ENCODE results near the gene ARHGAP6.

Gene ARHGAP6

DNA sequence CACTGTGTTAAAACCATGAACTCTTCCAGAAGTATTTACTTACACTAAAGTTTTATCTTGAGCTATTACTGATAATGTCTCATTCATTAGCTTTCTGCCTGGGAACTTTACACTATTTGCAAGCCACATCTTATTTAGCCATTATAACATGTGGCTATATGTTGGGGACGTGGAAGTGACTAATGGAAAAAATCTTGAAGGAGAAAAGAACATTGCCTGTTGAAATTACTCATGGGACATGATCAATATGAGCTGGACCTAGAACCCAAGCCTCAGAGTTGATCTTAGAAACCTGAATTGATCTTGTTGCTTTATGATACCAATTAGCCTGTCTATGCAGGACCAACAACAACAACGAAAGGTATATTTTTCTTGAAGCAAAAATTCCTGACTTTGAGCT lies 22.5 kb upstream of the ARHGAP6 start:
- H3K9me3 ChIP-seq (ENCODE audit: control extremely low read depth in 1 of 5, control insufficient read depth in 4 of 5, insufficient read depth in 2 of 5, low read depth in 1 of 5, low read length in 4 of 5) = no peaks in the 10 kb centered on the region
- no peaks in the 10 kb centered on the region for H3K4me1 ChIP-seq (ENCODE audit: control extremely low read depth in 1 of 4, control insufficient read depth in 4 of 4, insufficient read depth in 4 of 4, low read length in 3 of 4)
- H3K27me3 ChIP-seq (replicated peaks in 2 of 5; ENCODE audit: control insufficient read depth in 4 of 5, insufficient read depth in 5 of 5, low read length in 4 of 5) = peaks cover 0 to 2% (median 0%) of the 10 kb centered on the region in 5 experiments
- WGBS (ENCODE audit: insufficient coverage) = no CpG with 5 or more reads among the region's 2 CpGs
- no peak overlapping the region for H3K27ac ChIP-seq (ENCODE audit: insufficient read depth in 1 of 2, low read depth in 1 of 2, low read length in 2 of 2, poor library complexity in 1 of 2, severe bottlenecking in 2 of 2)
- ChIA-PET POLR2A (no interaction called here), CTCF (no interaction called here)
- no peaks in the 10 kb centered on the region for H3K36me3 ChIP-seq (ENCODE audit: control insufficient read depth in 4 of 4, insufficient read depth in 4 of 4, low read length in 3 of 4)
- no peak overlapping the region for H3K4me3 ChIP-seq (ENCODE audit: control insufficient read depth in 1 of 7, extremely low read depth in 1 of 7, insufficient read depth in 4 of 7, low read depth in 2 of 7, low read length in 6 of 7)
- no peak for DNase-seq

GRCh38 chrX:11687157-11687556 lies 21.4 kb upstream of the ARHGAP6 start:
- Histone ChIP-seq H3K27ac (ENCODE audit: insufficient read depth in 1 of 2, low read depth in 1 of 2, low read length in 2 of 2, poor library complexity in 1 of 2, severe bottlenecking in 2 of 2) (no peak overlapping the region), H3K4me3 (ENCODE audit: control insufficient read depth in 1 of 7, extremely low read depth in 1 of 7, insufficient read depth in 4 of 7, low read depth in 2 of 7, low read length in 6 of 7) (no peak overlapping the region), H3K36me3 (ENCODE audit: control insufficient read depth in 4 of 4, insufficient read depth in 4 of 4, low read length in 3 of 4) (no peaks in the 10 kb centered on the region), H3K27me3 (replicated peaks in 2 of 5; ENCODE audit: control insufficient read depth in 4 of 5, insufficient read depth in 5 of 5, low read length in 4 of 5) (peaks cover 0 to 2% (median 0%) of the 10 kb centered on the region in 5 experiments), H3K4me1 (ENCODE audit: control extremely low read depth in 1 of 4, control insufficient read depth in 4 of 4, insufficient read depth in 4 of 4, low read length in 3 of 4) (no peaks in the 10 kb centered on the region), H3K9me3 (ENCODE audit: control extremely low read depth in 1 of 5, control insufficient read depth in 4 of 5, insufficient read depth in 2 of 5, low read depth in 1 of 5, low read length in 4 of 5) (no peaks in the 10 kb centered on the region)
- ChIA-PET CTCF (no interaction called here), POLR2A (no interaction called here)
- 76% methylated on average over 2 of the region's 2 CpGs for WGBS (ENCODE audit: insufficient coverage)
- DNase-seq = no peak

- H3K4me3 ChIP-seq (ENCODE audit: control insufficient read depth in 1 of 7, extremely low read depth in 1 of 7, insufficient read depth in 4 of 7, low read depth in 2 of 7, low read length in 6 of 7) = no peak overlapping the region
- H3K9me3 ChIP-seq (ENCODE audit: control extremely low read depth in 1 of 5, control insufficient read depth in 4 of 5, insufficient read depth in 2 of 5, low read depth in 1 of 5, low read length in 4 of 5) = no peaks in the 10 kb centered on the region
- CTCF ChIA-PET = no interaction called here
- no peak overlapping the region for H3K27ac ChIP-seq (ENCODE audit: insufficient read depth in 1 of 2, low read depth in 1 of 2, low read length in 2 of 2, poor library complexity in 1 of 2, severe bottlenecking in 2 of 2)
- H3K4me1 ChIP-seq (ENCODE audit: control extremely low read depth in 1 of 4, control insufficient read depth in 4 of 4, insufficient read depth in 4 of 4, low read length in 3 of 4) = no peaks in the 10 kb centered on the region
- H3K27me3 ChIP-seq (replicated peaks in 2 of 5; ENCODE audit: control insufficient read depth in 4 of 5, insufficient read depth in 5 of 5, low read length in 4 of 5) = peaks cover 0 to 2% (median 0%) of the 10 kb centered on the region in 5 experiments
- POLR2A ChIA-PET = no interaction called here
- no peaks in the 10 kb centered on the region for H3K36me3 ChIP-seq (ENCODE audit: control insufficient read depth in 4 of 4, insufficient read depth in 4 of 4, low read length in 3 of 4)
- 92% methylated on average over 2 of the region's 3 CpGs for WGBS (ENCODE audit: insufficient coverage)
- DNase-seq = no peak
Measured at GRCh38 chrX:11683057-11683456, 17.3 kb upstream of the ARHGAP6 start.

DNA sequence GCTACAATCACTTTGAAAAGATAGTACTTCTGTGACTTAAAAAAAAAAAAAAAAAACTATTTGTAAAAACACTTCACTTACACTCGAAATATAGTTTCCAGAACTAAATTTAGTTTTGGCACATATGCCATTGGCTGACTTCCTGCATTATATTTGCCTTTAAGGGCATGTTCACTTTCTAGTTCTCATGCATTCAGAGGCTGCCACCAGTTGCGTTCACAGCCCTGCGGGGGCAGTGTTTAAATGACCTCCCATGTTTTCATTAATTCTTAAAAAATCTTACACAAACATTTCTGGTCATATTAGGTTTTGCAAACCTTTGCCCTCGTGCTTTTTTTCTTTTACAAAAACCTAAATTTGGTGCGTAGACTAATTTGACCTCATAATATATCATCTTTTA lies 12.4 kb upstream of the ARHGAP6 start:
- Histone ChIP-seq H3K36me3 (ENCODE audit: control insufficient read depth in 4 of 4, insufficient read depth in 4 of 4, low read length in 3 of 4) (no peaks in the 10 kb centered on the region), H3K27me3 (replicated peaks in 2 of 5; ENCODE audit: control insufficient read depth in 4 of 5, insufficient read depth in 5 of 5, low read length in 4 of 5) (peaks cover 0 to 2% (median 0%) of the 10 kb centered on the region in 5 experiments), H3K27ac (ENCODE audit: insufficient read depth in 1 of 2, low read depth in 1 of 2, low read length in 2 of 2, poor library complexity in 1 of 2, severe bottlenecking in 2 of 2) (no peak overlapping the region), H3K4me1 (ENCODE audit: control extremely low read depth in 1 of 4, control insufficient read depth in 4 of 4, insufficient read depth in 4 of 4, low read length in 3 of 4) (no peaks in the 10 kb centered on the region), H3K4me3 (ENCODE audit: control insufficient read depth in 1 of 7, extremely low read depth in 1 of 7, insufficient read depth in 4 of 7, low read depth in 2 of 7, low read length in 6 of 7) (no peak overlapping the region), H3K9me3 (ENCODE audit: control extremely low read depth in 1 of 5, control insufficient read depth in 4 of 5, insufficient read depth in 2 of 5, low read depth in 1 of 5, low read length in 4 of 5) (no peaks in the 10 kb centered on the region)
- no peak for DNase-seq
- 56% methylated on average over 3 of the region's 5 CpGs for WGBS (ENCODE audit: insufficient coverage)
- POLR2A ChIA-PET = no interaction called here
- CTCF ChIA-PET = no interaction called here

GRCh38 chrX:11672213-11672612 lies 6.5 kb upstream of the ARHGAP6 start:
- no peak overlapping the region for H3K4me3 ChIP-seq (ENCODE audit: control insufficient read depth in 1 of 7, extremely low read depth in 1 of 7, insufficient read depth in 4 of 7, low read depth in 2 of 7, low read length in 6 of 7)
- H3K36me3 ChIP-seq (ENCODE audit: control insufficient read depth in 4 of 4, insufficient read depth in 4 of 4, low read length in 3 of 4) = no peaks in the 10 kb centered on the region
- DNase-seq = no peak
- no peak overlapping the region for H3K27ac ChIP-seq (ENCODE audit: insufficient read depth in 1 of 2, low read depth in 1 of 2, low read length in 2 of 2, poor library complexity in 1 of 2, severe bottlenecking in 2 of 2)
- POLR2A ChIA-PET = no interaction called here
- peaks cover under 1 to 19% (median 11%) of the 10 kb centered on the region in 5 experiments for H3K27me3 ChIP-seq (replicated peaks in 2 of 5; ENCODE audit: control insufficient read depth in 4 of 5, insufficient read depth in 5 of 5, low read length in 4 of 5)
- no peaks in the 10 kb centered on the region for H3K9me3 ChIP-seq (ENCODE audit: control extremely low read depth in 1 of 5, control insufficient read depth in 4 of 5, insufficient read depth in 2 of 5, low read depth in 1 of 5, low read length in 4 of 5)
- CTCF ChIA-PET = no interaction called here
- 88% methylated on average over 4 of the region's 4 CpGs for WGBS (ENCODE audit: insufficient coverage)
- no peaks in the 10 kb centered on the region for H3K4me1 ChIP-seq (ENCODE audit: control extremely low read depth in 1 of 4, control insufficient read depth in 4 of 4, insufficient read depth in 4 of 4, low read length in 3 of 4)

GRCh38 chrX:11670316-11670715 lies 4.6 kb upstream of the ARHGAP6 start:
- WGBS (ENCODE audit: insufficient coverage) = no CpG with 5 or more reads among the region's 1 CpG
- ChIA-PET CTCF (no interaction called here), POLR2A (no interaction called here)

DNA sequence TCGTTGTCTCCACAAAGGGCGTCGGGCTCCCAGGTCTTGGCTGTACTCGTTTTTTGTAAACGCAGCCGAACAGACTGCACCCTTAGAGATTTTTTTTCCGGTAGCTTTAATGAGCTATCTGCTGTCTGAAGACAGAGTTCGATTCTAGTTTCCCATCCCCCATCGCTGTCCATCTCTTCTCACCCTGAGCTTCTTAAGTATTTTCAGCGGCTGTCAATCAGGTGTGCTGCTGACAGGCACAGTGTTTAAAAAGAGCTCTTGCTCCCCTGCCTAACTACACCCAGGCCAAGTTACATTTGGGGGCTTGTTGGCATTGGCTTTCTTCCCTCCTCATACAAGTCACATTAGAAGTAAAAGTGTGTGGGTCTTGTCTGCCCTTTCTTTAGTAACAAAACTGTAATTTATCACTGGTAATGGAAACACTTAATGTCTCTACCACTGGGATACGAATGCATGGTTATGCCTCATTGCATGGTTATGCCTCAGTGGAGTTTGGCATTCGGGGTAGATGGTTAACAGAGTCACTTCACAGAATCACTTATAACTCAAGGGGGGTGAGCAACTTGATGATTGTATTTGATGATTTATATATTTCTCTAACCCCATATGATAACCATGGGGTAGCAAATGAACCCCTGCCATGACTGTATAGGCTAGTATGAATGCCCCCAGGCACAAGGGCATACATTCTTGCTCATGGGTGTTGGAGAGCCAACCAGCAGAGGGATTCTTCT lies 1.4 kb upstream of the ARHGAP6 start:
- no peak for DNase-seq
- Histone ChIP-seq H3K4me3 (ENCODE audit: control insufficient read depth in 1 of 7, extremely low read depth in 1 of 7, insufficient read depth in 4 of 7, low read depth in 2 of 7, low read length in 6 of 7) (no peak overlapping the region), H3K27ac (ENCODE audit: insufficient read depth in 1 of 2, low read depth in 1 of 2, low read length in 2 of 2, poor library complexity in 1 of 2, severe bottlenecking in 2 of 2) (no peak overlapping the region), H3K27me3 (replicated peaks in 2 of 5; ENCODE audit: control insufficient read depth in 4 of 5, insufficient read depth in 5 of 5, low read length in 4 of 5) (peaks cover 6 to 63% (median 33%) of the 10 kb centered on the region in 5 experiments), H3K36me3 (ENCODE audit: control insufficient read depth in 4 of 4, insufficient read depth in 4 of 4, low read length in 3 of 4) (no peaks in the 10 kb centered on the region), H3K9me3 (ENCODE audit: control extremely low read depth in 1 of 5, control insufficient read depth in 4 of 5, insufficient read depth in 2 of 5, low read depth in 1 of 5, low read length in 4 of 5) (peaks cover 0 to 8% (median 0%) of the 10 kb centered on the region in 5 experiments), H3K4me1 (ENCODE audit: control extremely low read depth in 1 of 4, control insufficient read depth in 4 of 4, insufficient read depth in 4 of 4, low read length in 3 of 4) (peaks cover 0 to 13% (median 6%) of the 10 kb centered on the region in 4 experiments)
- WGBS (ENCODE audit: insufficient coverage) = 24% methylated on average over 10 of the region's 12 CpGs
- CTCF ChIA-PET = no interaction called here
- POLR2A ChIA-PET = no interaction called here

More at GRCh38 chrX:11670316-11670715, 4.6 kb upstream of the ARHGAP6 start:
- Histone ChIP-seq H3K4me1 (ENCODE audit: control extremely low read depth in 1 of 4, control insufficient read depth in 4 of 4, insufficient read depth in 4 of 4, low read length in 3 of 4) (peaks cover 0 to 5% (median 2%) of the 10 kb centered on the region in 4 experiments), H3K36me3 (ENCODE audit: control insufficient read depth in 4 of 4, insufficient read depth in 4 of 4, low read length in 3 of 4) (no peaks in the 10 kb centered on the region), H3K4me3 (ENCODE audit: control insufficient read depth in 1 of 7, extremely low read depth in 1 of 7, insufficient read depth in 4 of 7, low read depth in 2 of 7, low read length in 6 of 7) (no peak overlapping the region), H3K27me3 (replicated peaks in 2 of 5; ENCODE audit: control insufficient read depth in 4 of 5, insufficient read depth in 5 of 5, low read length in 4 of 5) (peaks cover 4 to 33% (median 27%) of the 10 kb centered on the region in 5 experiments), H3K27ac (ENCODE audit: insufficient read depth in 1 of 2, low read depth in 1 of 2, low read length in 2 of 2, poor library complexity in 1 of 2, severe bottlenecking in 2 of 2) (no peak overlapping the region), H3K9me3 (ENCODE audit: control extremely low read depth in 1 of 5, control insufficient read depth in 4 of 5, insufficient read depth in 2 of 5, low read depth in 1 of 5, low read length in 4 of 5) (peaks cover 0 to 2% (median 0%) of the 10 kb centered on the region in 5 experiments)
- no peak for DNase-seq
